ENCODE data around the gene NTPCR.
A peak's percentile ranks its signal among the peaks of the same experiment; 100 is the strongest.
"Not testable (repeated sequence)": the region's sequence is repeated elsewhere in the genome, so short reads cannot be mapped to it uniquely, and the experiment has no call there.

The NTPCR gene, protein sequence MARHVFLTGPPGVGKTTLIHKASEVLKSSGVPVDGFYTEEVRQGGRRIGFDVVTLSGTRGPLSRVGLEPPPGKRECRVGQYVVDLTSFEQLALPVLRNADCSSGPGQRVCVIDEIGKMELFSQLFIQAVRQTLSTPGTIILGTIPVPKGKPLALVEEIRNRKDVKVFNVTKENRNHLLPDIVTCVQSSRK

GRCh38 chr1:232950197-232951176 is at the start of gene NTPCR:
TSS of gene NTPCR (plus strand) at chr1:232950611. CDS start at chr1:232950711, 100 bp downstream.
- peak; percentile 94 for DNase-seq (ENCODE audit: low spot score)

DNA sequence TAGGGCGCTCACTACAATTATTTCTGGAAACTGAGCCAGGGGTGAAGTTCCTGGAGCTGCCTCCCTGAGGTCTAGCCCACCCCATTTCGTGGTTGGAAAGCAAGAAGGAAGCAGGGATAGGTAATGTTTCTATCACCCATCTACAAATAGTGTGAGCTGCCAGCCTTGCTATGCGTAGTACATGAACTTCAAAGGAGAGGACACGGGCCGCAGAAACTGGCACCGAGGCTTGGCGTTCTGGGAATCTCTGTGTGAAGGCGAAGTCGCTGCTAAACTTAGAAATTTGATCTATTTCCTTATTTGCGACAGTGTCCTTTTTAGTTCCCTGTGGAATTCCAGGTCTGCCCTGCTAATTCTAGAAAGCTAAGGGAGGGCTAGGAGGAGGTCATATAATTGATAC is 49.6 kb upstream of the NTPCR start:
- DNase-seq (ENCODE audit: low spot score) = no peak

- DNase-seq (ENCODE audit: low spot score) = no peak
Observed at GRCh38 chr1:232901255-232901654, 49.2 kb upstream of the NTPCR start.

GRCh38 chr1:232902774-232903350 is 47.5 kb upstream of the NTPCR start:
- no peak for DNase-seq (ENCODE audit: low spot score)

DNA sequence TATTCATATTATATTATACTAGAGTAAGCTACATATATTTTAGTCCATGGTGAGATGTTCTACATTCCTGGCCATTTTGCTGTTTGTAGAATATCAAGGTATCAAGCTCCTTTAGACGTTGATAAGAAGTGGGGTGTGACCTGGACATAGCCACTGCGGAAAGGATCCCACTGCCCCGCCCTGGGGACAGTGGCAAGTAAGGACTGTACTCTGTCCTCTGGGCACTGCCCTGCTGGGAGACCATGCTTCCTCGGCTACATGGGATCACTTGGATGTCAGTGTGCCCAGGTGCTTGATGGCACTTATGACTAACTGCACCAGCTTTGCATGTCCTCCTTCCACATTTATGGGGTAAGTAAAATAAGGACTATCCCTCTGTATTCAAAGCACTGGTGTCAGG is 46.3 kb upstream of the NTPCR start:
- DNase-seq (ENCODE audit: low spot score) = no peak

DNA sequence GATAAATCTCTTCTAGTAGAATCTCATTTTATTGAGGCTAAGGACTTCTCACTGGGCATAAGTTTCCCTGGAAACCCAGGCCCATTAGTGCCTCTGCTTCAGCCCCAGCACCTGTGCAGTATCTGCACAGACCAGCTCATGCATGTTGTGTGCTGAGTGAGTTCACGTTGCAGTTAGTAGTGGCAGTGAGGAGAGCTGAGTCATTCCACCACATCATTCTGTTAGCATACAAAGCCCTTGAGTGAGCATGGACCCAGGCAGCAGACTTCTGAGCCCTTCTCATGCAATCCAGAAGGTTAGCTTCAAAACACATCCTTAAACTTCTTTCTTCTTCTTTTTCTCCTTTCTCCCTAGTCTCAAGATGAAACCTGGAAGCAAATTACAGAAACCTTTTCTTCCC is 45.8 kb upstream of the NTPCR start:
- DNase-seq (ENCODE audit: low spot score) = no peak

- no peak for DNase-seq (ENCODE audit: low spot score)
Observed at GRCh38 chr1:232905331-232906034, 44.9 kb upstream of the NTPCR start.

DNA sequence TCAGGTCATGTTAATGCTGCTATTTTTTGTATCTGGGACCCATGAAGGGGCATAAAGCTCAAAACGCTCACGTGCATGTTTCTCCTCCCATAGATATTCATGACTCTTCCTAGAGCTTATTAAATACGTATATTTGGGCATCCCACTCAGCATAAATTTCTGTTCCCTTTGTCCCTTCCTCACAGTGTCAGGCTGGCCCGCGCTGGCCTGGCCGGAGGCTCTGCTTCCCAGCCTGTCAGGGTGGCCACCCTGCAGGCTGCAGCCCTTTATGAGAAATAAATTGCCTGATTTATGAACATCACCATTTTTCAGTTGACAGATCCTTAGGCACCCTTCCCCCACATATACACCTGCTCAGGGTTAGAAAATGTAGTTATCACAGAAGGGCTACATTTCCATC is 44.0 kb upstream of the NTPCR start:
- no peak for DNase-seq (ENCODE audit: low spot score)

- no peak for DNase-seq (ENCODE audit: low spot score)
Observed at GRCh38 chr1:232908831-232909230, 41.6 kb upstream of the NTPCR start.

DNA sequence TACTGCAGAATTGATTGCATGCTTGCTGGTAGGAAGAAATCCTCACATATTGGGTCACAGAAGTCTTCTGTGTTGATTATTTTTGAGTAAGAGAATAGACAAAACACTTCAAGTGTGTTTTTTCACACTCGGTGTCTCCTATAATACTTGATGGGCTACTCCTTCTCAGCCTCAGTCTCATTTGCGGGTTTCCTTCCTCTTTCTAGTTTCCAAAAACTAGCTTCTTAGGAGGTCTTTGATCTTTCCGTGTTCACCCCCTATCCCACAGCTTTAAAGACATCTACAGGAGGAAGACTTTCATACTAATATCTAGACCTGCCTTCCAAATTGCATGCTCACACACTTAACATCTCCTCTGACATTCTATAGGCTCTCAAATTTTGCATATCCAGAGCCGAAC is 40.7 kb upstream of the NTPCR start:
- no peak for DNase-seq (ENCODE audit: low spot score)

GRCh38 chr1:232911027-232911599 is 39.3 kb upstream of the NTPCR start:
- DNase-seq (ENCODE audit: low spot score) = no peak

DNA sequence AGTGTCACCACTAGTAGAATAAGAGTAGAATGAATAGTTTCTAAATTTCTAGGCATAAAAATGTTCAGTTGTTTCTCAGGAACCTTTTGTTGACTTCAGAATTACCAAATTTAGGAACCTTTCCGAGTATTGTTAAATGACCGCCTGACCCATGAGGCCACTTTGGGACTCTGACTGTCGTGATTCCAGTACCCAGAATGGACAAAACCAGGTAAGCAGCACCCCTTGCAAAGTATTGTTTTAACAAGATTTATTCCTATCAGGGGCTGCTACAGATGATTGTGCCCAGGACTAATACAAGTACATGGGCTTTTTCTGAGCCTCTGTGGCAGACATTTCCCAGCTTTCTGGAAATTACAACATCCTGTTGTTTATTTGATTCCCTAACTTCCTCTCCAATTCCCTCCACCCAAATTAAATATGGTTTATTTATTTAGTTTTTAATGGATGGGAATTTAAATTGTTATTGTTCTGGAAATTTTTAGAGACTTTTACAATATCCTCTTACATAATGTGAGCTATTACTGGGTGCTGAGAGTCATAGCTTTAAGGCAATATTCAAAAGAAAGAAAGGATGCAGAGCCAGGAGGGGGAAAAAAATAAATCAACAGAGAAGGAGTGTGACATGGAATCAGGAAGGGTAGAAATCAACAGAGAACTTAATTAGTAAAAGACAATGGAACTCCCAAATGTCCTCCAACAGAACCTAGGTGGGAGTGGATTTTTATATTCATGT is 37.4 kb upstream of the NTPCR start:
- no peak for DNase-seq (ENCODE audit: low spot score)

DNA sequence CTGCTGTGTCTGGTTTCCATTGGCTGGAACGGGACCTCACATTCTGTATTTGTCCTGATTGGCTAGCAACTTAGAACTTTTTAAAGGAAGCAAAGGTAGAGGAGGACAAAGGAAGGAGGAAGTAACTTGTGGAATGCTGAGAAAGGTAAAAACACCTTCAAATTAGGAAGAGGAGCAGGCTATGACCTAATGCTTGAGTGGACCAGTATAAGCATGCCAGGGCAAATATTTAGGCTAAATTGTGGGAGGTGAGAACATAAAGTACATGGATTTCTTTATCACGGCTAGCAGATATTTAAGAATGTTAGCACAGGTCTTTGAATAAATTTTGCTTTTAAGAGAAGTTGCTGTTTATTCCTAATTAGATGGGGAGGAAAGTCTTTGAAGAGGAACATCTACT is 36.1 kb upstream of the NTPCR start:
- not testable (repeated sequence) for DNase-seq (ENCODE audit: low spot score)

- DNase-seq (ENCODE audit: low spot score) = no peak
Observed at GRCh38 chr1:232915212-232915611, 35.2 kb upstream of the NTPCR start.

- DNase-seq (ENCODE audit: low spot score) = no peak
Observed at GRCh38 chr1:232917053-232917452, 33.4 kb upstream of the NTPCR start.

DNA sequence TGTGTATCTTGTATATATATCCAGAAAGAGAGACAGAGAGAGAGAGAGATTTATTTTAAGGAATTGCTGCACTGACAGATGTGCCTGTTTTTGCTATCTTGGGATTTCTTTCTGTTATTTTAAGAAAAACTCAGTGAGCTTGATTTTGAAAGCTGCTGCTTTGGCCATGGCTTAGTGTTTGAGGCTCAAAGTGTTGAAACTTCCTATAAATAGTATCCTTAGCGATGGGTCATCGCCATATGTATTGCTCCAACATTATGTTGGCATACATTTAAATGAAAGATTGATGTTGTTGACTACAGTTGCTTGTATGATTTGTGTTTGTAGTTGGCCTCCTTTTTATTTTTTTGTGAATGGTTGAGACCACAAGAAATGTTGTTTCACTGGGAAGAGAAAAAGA is 29.0 kb upstream of the NTPCR start:
- DNase-seq (ENCODE audit: low spot score) = no peak

DNA sequence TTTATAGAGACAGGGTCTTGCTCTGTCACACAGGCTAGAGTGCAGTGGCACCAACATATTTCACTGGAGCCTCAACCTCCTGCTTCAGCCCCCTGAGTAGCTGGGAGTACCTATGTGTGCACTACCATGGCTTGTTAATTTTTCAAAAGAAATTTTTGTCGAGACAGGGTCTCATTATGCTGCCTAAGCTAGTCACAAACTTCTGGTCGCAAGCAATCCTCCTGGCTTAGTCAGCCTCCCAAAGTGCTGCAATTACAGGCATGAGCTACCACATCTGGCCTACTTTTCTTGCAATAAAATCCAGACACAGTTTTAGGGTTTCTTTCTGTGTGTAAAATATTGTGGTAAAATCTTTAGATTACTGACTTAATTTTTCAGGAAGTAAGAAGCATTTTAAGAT is 27.9 kb upstream of the NTPCR start:
- DNase-seq (ENCODE audit: low spot score) = no peak

DNA sequence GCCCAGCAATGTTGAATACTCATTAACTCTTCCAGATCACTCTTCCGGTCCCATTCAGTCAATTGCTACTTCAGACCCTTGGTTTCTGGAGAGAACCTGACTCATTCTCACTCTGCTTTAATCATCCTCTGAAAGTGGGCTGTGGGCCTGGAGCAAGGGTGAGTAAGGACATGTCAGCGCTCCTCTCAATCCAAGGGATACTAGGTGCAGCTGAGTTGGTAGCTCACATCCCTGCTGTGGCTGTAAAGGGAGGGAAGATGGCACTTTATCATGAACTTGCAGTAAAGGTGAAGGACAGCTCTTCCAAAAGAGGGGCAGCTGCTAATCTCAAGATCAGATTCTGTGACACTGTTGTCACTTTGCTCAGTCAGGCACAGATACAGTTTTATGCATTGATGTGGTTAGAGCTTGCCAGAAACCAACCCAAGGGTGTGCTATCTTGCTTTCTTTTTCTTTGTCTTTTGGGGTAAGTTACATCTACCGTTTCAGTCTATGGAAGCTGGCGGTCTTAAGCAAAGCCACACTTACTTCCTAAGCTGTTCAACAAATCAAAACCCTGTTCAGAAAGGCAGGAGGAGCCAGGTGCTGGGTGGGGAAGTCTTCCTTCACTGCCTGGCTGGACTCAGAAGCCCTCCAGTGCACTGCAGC is 26.5 kb upstream of the NTPCR start:
- peak; percentile 77 for DNase-seq (ENCODE audit: low spot score)

DNA sequence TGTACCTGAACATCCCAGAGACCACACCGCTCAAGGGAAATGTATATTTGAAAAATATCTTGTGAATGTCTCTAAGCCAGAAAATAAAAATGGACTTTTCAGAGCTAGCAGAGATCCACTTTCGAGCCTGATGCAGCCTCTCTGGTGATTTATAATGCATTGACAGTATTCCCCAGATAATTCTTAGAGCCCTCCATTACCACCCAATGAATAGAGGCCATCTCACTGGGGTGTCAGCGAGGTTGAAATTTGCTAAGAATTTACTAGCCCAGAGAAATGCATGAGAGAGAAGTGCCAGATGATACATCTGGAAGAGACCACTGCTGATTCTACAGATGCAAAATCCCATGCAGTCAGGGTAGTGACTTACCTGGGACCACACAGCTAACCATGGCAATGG is 25.5 kb upstream of the NTPCR start:
- DNase-seq (ENCODE audit: low spot score) = no peak

DNA sequence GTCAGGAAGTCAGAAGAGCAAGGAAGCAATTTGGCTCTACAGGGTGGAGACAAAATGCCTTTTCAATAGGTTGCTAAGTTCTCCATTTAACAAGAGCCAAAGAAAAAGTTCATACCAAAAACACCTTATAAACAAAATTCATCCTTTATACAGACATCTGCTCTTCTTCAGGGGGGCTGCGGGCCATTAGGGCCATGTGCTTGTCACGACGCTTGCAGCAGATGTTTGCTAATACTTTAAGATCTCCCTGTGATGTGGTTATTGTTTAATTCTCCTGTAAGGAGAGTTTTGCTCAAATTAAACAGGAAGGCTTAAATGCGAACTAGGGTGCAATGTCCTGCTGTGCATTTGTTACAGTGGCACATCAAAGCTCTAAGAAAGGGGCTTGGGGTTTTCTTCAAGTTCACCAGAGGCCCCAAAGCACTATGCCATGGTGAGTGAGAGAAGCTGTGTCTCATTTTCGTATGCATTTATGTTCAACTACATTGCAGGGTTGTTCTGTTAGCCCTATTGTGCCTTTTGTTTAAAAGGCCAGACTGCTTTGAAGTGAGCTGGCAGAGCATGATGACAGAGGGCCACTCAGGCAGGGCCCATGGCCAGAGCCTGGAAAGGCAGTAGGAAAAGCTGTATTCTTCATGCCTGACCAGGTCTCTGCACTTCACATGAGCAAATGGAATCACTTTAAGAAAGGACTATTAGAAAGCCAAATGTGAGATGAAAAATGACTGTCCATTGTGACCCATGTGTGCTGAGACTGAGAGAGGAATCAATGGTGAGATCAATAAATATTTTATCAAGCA is 24.8 kb upstream of the NTPCR start:
- DNase-seq (ENCODE audit: low spot score) = peak; percentile 35
